ENCODE data around the gene OAS1.

OAS1 gene

DNA sequence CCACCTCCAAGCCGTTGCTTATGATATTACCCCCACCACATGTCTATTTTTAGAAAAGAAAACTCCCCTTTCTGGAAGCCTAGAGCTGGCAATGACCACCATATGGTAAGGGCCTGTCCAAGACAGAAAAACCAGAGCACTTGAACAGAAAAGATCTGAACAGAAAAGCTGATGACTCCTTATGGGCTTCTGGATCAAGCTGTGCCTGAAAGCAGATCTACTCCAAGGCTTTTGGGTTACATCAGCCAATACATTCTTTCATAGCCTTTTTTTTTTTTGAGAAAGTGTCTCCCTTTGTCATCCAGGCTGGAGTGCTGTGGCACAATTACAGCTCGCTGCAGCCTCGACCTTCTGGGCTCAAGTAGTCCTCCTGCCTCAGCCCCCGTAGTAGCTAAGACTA is 54.8 kb downstream of the OAS1 start:
- H3K36me3 ChIP-seq (replicated peaks; ENCODE audit: low read depth, low read length) = peaks cover 11% of the 10 kb centered on the region
- H3K4me2 ChIP-seq (ENCODE audit: low read length) = no peak overlapping the region
- no peak overlapping the region for H3K4me3 ChIP-seq (ENCODE audit: low read length)
- no peaks in the 10 kb centered on the region for H3K79me2 ChIP-seq (ENCODE audit: low read length)
- no peak overlapping the region for H3K27ac ChIP-seq (ENCODE audit: low read length)
- TF ChIP-seq EZH2phosphoT487 (IDR thresholded peaks at IDR 0.05; ENCODE audit: low read depth) = no peak
- TF ChIP-seq, protein P1, sequence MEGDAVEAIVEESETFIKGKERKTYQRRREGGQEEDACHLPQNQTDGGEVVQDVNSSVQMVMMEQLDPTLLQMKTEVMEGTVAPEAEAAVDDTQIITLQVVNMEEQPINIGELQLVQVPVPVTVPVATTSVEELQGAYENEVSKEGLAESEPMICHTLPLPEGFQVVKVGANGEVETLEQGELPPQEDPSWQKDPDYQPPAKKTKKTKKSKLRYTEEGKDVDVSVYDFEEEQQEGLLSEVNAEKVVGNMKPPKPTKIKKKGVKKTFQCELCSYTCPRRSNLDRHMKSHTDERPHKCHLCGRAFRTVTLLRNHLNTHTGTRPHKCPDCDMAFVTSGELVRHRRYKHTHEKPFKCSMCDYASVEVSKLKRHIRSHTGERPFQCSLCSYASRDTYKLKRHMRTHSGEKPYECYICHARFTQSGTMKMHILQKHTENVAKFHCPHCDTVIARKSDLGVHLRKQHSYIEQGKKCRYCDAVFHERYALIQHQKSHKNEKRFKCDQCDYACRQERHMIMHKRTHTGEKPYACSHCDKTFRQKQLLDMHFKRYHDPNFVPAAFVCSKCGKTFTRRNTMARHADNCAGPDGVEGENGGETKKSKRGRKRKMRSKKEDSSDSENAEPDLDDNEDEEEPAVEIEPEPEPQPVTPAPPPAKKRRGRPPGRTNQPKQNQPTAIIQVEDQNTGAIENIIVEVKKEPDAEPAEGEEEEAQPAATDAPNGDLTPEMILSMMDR (IDR thresholded peaks at IDR 0.05; ENCODE audit: low read depth, low read length) = no peak
- no peaks in the 10 kb centered on the region for H4K20me1 ChIP-seq (ENCODE audit: insufficient read depth, low read length)
- no peaks in the 10 kb centered on the region for H3K27me3 ChIP-seq (ENCODE audit: low read depth, low read length)
- H3K4me1 ChIP-seq (ENCODE audit: low read length) = no peaks in the 10 kb centered on the region
- no peak overlapping the region for H2AFZ ChIP-seq (ENCODE audit: low read depth, low read length)
- H3K9me3 ChIP-seq (ENCODE audit: insufficient read depth, low read length) = no peaks in the 10 kb centered on the region
- H3K9ac ChIP-seq (ENCODE audit: low read length) = no peak overlapping the region

DNA sequence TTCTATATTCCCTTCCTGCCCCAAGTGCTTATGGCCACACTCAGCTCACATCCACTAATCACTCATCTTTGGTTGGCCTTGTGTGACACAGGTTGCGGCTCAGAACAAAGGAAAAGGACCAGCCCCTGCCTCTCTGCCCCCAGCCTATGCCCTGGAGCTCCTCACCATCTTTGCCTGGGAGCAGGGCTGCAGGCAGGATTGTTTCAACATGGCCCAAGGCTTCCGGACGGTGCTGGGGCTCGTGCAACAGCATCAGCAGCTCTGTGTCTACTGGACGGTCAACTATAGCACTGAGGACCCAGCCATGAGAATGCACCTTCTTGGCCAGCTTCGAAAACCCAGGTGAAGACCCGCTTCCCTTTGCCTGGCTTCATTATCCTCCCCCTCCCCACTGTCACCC is 55.8 kb downstream of the OAS1 start:
- H3K36me3 ChIP-seq (replicated peaks; ENCODE audit: low read depth, low read length) = peaks cover 11% of the 10 kb centered on the region
- H4K20me1 ChIP-seq (ENCODE audit: insufficient read depth, low read length) = no peaks in the 10 kb centered on the region
- H3K79me2 ChIP-seq (ENCODE audit: low read length) = no peaks in the 10 kb centered on the region
- H3K4me2 ChIP-seq (ENCODE audit: low read length) = no peak overlapping the region
- H2AFZ ChIP-seq (ENCODE audit: low read depth, low read length) = no peak overlapping the region
- H3K9ac ChIP-seq (ENCODE audit: low read length) = no peak overlapping the region
- H3K4me1 ChIP-seq (ENCODE audit: low read length) = no peaks in the 10 kb centered on the region
- H3K4me3 ChIP-seq (ENCODE audit: low read length) = no peak overlapping the region
- TF ChIP-seq EZH2phosphoT487 (IDR thresholded peaks at IDR 0.05; ENCODE audit: low read depth) = no peak
- TF ChIP-seq, protein P1 (IDR thresholded peaks at IDR 0.05; ENCODE audit: low read depth, low read length) = no peak
- no peaks in the 10 kb centered on the region for H3K27me3 ChIP-seq (ENCODE audit: low read depth, low read length)
- H3K9me3 ChIP-seq (ENCODE audit: insufficient read depth, low read length) = no peaks in the 10 kb centered on the region
- no peak overlapping the region for H3K27ac ChIP-seq (ENCODE audit: low read length)

DNA sequence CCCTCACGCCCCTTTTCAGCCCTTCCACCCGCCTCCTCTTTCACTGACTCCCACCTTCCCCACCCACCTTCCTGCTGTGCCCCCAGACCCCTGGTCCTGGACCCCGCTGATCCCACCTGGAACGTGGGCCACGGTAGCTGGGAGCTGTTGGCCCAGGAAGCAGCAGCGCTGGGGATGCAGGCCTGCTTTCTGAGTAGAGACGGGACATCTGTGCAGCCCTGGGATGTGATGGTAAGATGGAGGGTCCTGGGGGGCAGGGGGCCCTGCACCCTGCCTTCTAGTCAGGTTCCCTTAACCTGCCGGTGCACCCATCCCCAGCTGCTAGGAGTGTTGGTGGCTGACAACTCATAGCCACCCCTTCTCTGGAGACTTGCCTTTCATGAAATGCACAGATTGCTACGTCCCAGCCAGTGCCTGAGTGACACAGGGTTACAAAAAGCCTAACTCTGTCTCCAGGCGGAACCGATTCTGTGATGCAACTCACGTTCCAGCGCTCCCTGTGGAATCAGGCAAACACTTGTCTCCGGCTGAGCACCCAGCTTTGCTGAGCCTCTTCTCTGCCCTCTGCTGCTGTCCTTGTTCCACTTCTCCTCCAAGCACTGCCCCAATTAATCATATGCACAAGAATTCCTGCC is 56.6 kb downstream of the OAS1 start:
- H4K20me1 ChIP-seq (ENCODE audit: insufficient read depth, low read length) = no peaks in the 10 kb centered on the region
- no peak overlapping the region for H3K9ac ChIP-seq (ENCODE audit: low read length)
- no peaks in the 10 kb centered on the region for H3K4me1 ChIP-seq (ENCODE audit: low read length)
- peaks cover 11% of the 10 kb centered on the region for H3K36me3 ChIP-seq (replicated peaks; ENCODE audit: low read depth, low read length)
- no peaks in the 10 kb centered on the region for H3K9me3 ChIP-seq (ENCODE audit: insufficient read depth, low read length)
- TF ChIP-seq, protein P1 (IDR thresholded peaks at IDR 0.05; ENCODE audit: low read depth, low read length) = no peak
- TF ChIP-seq EZH2phosphoT487 (IDR thresholded peaks at IDR 0.05; ENCODE audit: low read depth) = no peak
- H3K27me3 ChIP-seq (ENCODE audit: low read depth, low read length) = no peaks in the 10 kb centered on the region
- H3K27ac ChIP-seq (ENCODE audit: low read length) = no peak overlapping the region
- no peak overlapping the region for H3K4me3 ChIP-seq (ENCODE audit: low read length)
- no peaks in the 10 kb centered on the region for H3K79me2 ChIP-seq (ENCODE audit: low read length)
- no peak overlapping the region for H2AFZ ChIP-seq (ENCODE audit: low read depth, low read length)
- no peak overlapping the region for H3K4me2 ChIP-seq (ENCODE audit: low read length)

DNA sequence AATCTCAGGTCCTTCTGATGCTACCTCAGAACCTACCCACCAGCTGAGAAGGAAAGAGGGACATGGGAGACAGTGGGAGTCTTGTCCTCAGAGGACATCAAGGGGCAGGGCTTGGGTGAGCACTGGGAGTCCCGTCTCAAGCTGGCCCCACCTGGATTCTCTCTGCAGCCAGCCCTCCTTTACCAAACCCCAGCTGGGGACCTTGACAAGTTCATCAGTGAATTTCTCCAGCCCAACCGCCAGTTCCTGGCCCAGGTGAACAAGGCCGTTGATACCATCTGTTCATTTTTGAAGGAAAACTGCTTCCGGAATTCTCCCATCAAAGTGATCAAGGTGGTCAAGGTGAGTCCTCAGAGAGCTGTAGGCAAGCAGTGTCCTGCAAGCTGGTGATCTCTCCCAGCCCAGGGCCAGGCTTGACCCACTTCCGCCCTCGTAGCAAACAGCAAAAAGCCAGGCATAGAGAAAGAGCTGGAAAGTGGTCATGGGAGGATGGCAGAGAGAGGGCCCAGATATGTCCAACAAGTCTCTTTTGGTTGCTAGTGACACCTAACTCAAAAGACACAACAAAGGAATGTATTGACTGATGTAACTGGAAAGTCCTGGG is 57.4 kb downstream of the OAS1 start:
- Histone ChIP-seq H3K4me3 (ENCODE audit: low read length) (no peak overlapping the region), H3K36me3 (replicated peaks; ENCODE audit: low read depth, low read length) (peaks cover 11% of the 10 kb centered on the region), H3K4me2 (ENCODE audit: low read length) (no peak overlapping the region), H2AFZ (ENCODE audit: low read depth, low read length) (no peak overlapping the region), H3K9ac (ENCODE audit: low read length) (no peak overlapping the region), H3K9me3 (ENCODE audit: insufficient read depth, low read length) (no peaks in the 10 kb centered on the region), H3K4me1 (ENCODE audit: low read length) (no peaks in the 10 kb centered on the region), H3K27me3 (ENCODE audit: low read depth, low read length) (no peaks in the 10 kb centered on the region), H3K79me2 (ENCODE audit: low read length) (no peaks in the 10 kb centered on the region), H4K20me1 (ENCODE audit: insufficient read depth, low read length) (no peaks in the 10 kb centered on the region), H3K27ac (ENCODE audit: low read length) (no peak overlapping the region)
- no peak for TF ChIP-seq EZH2phosphoT487 (IDR thresholded peaks at IDR 0.05; ENCODE audit: low read depth)
- TF ChIP-seq, protein P1 (IDR thresholded peaks at IDR 0.05; ENCODE audit: low read depth, low read length) = no peak

Data from OCI-LY3 (cell line).